Measurements from ENCODE around the gene TGFBR1.

- no peak for TF ChIP-seq CTCF (conservative IDR thresholded peaks at IDR 0.05 in 1 of 2, IDR thresholded peaks at IDR 0.05 in 1 of 2; ENCODE audit: extremely low read depth in 1 of 2, insufficient read depth in 1 of 2, low read depth in 1 of 2, low read length in 2 of 2)
- no peak for TF ChIP-seq EZH2 (IDR thresholded peaks at IDR 0.05; ENCODE audit: borderline replicate concordance, low read length)
Measured at GRCh38 chr9:99076030-99076429, 28.9 kb upstream of the TGFBR1 start.
